Activated T-cell treated with anti-CD3 and anti-CD28 coated beads for 48 hours (primary cell): ENCODE data around the gene ASPHD1.
"Not testable (repeated sequence)": the region's sequence is repeated elsewhere in the genome, so short reads cannot be mapped to it uniquely, and the experiment has no call there.

Experiments used
- DNase-seq: peaks from one replicate; pipeline ENCODE4 v3.0.0-alpha.2; 2020; ENCODE audit warnings: low read depth

Gene ASPHD1, protein sequence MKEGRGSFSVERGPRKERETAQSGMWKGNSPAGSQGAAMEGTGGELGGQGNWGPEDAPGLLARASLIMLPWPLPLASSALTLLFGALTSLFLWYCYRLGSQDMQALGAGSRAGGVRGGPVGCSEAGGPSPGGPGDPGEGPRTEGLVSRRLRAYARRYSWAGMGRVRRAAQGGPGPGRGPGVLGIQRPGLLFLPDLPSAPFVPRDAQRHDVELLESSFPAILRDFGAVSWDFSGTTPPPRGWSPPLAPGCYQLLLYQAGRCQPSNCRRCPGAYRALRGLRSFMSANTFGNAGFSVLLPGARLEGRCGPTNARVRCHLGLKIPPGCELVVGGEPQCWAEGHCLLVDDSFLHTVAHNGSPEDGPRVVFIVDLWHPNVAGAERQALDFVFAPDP

DNA sequence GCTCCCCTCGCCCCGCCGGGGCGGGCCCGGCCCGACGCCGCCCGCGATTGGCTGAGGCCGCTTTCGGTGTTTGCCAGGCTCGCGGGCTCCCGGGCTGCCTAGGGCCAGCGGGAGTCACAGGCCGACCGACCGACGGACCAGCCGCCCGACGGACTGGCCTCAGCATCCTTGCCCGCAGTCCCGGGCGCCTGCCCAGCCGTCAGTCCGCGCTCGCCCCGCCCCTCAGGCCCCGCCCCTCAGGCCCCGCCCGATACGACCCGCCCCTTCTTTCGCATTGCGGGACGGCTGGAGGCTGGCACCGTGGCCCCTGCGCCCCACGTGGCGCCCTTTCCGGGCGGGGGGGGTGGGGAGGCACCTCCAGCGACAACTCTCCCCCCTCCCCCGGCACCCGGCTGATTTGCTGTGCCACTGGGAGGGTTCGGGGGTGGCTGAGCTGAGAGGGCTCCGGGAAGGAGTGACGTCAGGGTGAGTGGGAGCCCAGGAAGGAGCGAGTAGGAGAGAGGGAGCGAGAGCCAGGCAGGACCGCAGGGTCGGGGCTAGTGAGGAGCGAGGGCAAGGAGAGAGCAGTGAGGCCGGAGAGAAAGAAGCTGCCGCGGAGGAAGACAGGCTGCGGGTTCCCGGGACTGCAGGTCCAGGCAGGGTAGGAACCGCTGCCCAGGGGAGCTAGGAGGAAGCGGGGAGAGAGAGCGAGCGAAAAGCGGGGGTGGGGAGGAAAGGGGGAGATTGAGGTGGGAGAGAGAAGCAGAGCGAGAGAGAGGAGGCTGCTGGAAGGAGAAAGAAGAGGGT lies at the start of gene ASPHD1:
Gene ASPHD1 (plus strand): TSS at position 387 of the 786 bp plus-strand sequence. CDS start 484 bp downstream, outside the sequence.
- peak; percentile 74 for DNase-seq

DNA sequence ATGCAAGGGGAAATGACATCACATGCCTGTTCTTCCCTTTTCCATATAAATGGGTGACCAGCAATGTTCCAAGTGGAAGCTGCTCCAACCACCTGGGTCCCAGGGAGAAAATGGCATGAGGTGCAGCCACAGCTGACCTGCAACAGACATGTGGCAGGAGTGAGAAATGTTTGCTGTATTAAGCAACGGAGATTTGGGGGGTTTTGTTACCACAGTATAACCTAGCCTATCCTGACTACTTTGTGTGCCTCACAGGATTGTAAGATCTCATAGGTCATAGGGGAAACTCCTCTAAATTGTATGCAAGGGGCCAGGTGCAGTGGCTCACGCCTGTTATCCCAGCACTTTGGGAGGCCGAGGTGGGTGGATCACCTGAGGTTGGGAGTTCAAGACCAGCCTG lies 49.3 kb upstream of the ASPHD1 start:
- DNase-seq: no peak

DNA sequence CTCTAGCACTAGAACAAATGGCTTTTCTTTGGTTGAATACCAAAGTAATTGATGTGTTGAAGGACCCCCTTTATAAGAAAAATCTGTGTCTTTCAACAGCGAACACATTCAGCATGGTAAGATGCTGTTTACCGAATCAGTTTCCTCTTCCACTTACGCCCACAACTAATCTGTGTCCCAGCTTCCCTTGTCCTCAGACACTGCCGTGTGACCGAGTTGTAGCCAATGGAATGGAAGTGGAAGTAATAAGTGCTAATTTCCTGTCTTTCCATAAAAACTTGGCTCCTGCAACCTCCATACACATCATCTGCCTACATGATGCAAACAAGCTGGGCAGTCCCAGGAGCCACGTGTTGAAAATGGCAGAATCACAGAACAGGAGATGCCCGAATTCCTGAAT lies 47.6 kb upstream of the ASPHD1 start:
- no peak for DNase-seq

DNA sequence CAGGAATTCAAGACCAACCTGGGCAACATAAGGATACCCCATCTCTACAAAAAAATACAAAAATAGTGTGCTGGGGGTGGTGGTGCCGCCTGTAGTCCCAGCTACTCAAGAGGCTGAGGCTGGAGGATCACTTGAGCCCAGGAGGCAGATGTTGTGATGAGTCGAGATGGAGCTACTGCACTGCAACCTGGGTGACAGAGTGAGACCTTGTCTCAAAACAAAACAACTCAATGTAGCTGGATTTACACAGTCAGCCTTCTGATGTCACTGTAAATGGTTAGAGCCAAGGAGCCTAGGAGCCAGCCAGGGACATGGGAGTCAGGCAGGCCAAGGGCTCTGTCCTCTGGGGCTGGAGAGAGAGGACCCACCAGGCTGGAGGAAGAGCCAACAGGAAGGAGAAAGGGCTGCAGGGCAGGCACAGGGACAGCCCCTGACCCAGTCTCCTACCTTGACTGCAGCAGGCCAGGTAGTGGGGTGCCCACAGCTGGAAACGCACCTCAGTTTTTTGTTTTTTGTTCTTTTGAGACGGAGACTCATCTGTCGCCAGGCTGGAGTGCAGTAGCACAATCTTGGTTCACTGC lies 45.7 kb upstream of the ASPHD1 start:
- DNase-seq: no peak

DNA sequence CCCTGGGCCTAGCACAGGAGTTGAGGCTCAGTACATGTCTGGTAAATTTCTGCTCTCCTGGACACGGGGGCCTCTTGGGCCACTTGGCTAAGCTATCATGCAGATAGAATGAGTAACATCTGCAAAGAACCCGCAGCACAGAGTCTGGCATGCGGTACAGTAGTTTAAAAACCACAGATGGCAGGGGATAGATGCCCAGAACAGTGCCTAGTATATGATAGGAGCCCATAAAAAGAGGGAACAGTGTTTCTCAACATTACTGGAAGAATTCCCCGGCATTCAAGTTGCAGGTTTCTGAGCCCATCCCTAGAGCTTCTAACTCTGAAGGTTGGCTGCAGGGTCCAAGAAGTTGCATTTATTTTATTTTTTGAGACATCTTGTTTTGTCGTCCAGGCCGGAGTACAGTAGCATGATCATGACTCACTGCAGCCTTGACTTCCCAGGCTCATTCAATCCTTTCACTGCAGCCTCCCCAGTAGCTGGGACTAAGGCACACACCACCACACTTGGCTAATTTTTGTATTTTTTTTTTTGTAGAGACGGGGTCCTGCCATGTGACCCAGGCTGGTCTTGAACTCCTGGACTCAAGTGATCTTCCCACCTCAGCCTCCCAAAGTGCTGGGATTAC lies 43.0 kb upstream of the ASPHD1 start:
- no peak for DNase-seq

DNA sequence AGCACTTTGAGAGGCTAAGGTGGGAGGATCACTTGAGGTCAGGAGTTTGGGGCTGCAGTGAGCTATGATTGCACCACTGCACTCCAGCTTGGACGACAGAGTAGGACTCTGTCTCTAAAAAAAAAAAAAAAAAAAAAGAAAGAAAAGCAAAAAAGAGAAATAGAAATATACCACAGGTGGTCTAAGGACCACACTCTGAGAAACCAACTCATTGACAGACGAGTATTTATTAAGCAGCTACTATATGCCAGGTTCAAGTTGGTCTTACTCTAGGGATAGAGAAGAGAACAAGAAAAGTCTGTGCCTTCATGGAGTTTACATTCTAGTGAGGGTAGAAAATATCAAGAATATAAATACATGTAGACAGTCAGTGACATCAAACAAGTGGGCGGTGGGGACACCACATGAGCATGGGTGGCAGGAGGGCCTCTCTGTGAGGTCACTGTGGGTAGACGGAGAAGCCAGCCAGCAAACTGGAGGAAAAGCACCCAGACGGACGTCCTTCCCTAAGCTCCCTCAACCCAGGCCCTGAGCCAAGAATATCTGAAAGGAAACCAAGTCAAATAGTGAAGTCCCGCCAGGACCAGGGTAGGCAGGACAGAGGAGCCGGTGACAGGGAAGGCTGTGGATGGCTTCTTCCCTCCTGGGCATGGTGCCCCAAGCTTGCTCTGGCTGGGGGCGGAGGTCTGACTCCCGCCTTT lies 42.0 kb upstream of the ASPHD1 start:
- no peak for DNase-seq

DNA sequence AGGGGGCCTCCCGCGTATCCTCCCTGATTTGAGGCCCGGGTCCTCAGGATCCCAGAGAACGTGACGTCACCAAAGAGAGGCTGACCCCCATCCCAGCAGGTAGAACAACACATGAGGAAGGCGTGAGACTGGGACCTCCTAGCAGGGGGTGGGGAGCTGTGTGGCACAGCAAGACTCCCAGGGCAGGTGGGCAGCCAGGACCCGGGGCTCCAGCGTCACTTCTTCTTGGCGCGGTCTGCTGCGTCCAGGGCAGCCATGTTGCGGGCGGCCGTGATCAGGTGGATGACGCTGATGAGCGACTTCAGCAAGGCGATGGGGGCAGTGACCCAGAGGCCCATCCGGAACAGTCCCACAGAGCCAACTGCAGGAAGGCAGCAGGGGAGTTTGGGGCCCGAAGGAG lies 41.3 kb upstream of the ASPHD1 start:
- no peak for DNase-seq

DNA sequence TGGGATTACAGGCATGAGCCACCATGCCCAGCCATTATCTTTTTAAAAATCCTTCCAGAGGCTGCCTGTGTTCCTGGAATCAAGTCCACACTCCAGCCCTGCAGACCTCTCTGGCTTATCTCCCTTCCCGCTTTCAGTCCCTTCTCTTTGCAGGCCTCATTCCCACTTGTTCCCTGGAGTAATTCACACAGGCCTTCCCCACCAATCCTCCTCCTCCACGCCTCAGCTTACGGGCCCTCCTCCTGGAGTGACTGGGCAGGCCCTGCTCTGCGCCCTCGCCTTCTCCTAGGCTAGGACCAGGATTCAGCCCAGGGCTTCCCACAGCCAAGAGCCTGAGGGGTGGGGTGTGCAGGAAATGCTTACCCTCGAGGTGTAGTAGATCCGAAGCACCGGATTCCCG lies 40.1 kb upstream of the ASPHD1 start:
- no peak for DNase-seq

DNA sequence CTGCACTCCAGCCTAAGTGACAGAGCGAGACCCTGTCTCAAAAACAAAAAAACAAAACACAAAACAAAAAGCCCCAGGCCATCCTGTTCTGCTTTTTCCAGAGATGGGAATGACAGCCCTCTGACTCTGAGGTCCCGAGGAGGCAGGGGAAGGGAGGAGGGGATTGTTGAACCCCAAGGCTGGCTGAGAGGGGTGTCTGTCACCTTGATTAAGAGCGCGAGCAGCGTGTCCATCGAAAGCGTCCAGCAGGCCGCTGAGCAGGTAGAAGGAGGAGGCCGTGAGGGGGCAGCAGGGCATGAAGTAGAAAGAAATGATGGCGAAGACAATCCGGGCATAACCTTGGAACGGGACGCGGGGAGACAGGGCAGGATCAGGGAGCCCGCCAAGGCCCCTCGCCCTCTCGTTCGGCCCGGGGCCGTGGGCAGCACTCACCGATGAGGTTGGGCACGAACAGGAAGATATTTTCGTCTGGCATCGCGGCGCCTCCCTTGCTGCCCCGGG lies 37.9 kb upstream of the ASPHD1 start:
- DNase-seq: no peak

DNA sequence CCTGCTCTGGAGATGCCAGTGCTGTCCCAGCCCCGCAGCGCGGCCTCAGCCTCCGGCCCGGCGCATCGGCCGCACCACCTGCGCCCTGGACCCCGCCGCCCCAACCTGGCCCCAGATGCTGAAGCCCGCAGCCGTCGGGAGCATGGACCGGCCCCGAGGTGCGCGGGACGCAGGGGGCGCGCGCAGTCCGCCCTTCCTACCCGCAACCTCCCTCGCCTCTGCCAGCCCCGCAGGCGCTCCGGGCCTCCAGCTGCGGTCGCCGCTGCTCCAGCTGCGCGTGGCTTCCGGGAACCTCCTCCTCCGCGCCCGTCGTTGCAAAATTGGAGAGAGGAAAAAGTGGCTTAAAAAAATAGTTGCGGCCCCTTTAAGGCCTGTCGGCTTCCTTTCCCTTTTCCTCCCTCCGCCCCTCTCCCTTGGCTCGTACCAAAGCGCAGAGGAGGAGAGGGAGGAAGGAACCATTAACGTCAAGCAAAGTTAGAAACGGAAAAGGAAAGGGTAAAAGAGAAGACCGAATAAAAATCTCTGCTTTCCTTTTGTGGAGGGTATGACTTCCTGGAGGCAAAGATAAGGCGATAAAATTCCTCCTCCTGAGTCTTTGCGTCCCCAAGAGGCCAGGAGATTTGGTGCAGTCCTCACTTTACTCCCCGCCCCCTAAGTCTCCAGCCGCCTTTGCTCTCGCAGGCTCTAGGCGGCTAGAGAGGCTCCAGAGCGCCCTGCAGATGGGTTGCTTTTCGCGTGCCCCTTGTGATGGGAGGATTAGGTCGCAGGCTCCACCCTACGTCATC lies 37.2 kb upstream of the ASPHD1 start, which contains the start of gene CDIPT:
Gene CDIPT (minus strand): TSS at position 343 of the 785 bp plus-strand sequence. CDS start 369 bp downstream, outside the sequence.
- peak; percentile 89 for DNase-seq

DNA sequence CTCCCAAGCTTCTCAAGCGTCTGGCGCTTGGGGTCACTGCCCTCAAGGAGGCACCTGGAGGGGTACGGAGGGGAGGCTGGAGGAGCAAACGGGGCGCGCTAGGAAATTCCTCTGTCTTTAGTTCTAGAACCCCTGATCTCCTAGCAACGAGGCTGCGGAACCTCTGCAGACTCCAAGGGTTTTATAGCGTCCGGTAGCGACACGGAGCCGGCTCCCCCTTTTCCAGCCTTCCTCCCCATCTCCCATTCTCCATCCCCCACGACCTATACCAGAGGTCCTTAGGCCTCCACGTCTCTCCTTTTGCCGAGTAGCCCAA lies 36.7 kb upstream of the ASPHD1 start:
- DNase-seq: no peak

DNA sequence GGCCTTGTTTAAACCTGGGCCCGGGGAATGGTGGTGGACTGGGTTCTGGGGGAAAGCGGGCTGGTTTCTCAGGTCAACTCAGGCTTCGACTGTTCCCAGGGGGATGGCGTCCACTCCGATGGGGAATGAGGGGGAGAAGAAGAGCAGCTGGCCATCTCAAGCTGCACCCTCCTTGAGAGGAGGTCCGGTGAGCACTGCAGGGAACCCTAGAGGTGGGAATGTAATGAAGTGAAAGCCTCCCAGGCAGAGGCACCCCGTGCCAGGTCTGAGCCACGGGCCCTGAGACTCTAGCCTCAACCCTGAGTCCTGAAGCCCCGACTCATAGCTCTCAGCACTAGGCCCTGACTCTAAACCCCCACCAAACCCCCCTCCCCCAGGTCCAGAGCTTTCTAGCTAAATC lies 36.1 kb upstream of the ASPHD1 start:
- no peak for DNase-seq

DNA sequence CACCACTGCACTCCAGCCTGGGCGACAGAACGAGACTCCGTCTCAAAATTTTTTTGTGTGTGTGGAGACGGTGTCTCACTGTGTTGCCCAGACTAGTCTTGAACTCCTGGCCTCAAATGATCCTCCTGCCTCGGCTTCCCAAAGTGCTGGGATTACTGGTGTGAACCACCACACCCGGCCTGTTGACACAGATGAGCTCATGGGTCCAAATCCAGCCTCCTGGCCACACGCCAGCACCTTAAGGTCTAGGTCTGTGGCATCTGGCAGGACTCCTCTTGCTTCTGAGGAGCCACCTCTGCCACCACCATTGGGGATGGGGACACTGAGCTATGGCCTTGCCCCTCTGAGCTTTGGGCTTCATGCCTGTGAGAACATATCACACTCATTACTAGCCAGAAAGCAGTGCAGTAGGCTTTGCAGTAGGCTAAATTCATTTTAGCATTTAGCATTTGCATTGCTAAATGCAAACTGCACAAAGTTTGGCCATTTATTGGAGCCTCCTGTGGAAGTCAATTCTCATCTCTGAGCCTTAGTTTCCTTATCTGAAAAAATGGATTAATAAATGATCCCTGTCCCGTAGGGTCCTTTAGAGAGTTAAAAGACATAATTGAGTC lies 31.8 kb upstream of the ASPHD1 start:
- no peak for DNase-seq

DNA sequence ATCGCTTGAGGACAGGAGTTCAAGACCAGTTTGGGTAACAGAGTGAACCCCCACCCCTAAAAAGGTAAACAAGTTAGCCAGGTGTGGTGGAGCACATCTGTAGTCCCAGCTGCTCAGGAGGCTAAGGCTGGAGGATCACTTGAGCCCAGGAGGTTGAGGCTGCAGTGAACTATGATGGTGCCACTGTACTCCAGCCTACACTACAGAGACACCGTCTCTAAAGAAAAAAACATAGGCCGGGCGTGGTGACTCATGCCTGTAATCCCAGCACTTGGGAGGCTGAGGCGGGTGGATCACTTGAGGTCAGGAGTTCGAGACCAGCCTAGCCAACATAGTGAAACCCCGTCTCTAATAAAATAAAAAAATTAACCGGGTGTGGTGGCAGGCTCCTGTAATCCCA lies 31.2 kb upstream of the ASPHD1 start:
- DNase-seq: not testable (repeated sequence)

DNA sequence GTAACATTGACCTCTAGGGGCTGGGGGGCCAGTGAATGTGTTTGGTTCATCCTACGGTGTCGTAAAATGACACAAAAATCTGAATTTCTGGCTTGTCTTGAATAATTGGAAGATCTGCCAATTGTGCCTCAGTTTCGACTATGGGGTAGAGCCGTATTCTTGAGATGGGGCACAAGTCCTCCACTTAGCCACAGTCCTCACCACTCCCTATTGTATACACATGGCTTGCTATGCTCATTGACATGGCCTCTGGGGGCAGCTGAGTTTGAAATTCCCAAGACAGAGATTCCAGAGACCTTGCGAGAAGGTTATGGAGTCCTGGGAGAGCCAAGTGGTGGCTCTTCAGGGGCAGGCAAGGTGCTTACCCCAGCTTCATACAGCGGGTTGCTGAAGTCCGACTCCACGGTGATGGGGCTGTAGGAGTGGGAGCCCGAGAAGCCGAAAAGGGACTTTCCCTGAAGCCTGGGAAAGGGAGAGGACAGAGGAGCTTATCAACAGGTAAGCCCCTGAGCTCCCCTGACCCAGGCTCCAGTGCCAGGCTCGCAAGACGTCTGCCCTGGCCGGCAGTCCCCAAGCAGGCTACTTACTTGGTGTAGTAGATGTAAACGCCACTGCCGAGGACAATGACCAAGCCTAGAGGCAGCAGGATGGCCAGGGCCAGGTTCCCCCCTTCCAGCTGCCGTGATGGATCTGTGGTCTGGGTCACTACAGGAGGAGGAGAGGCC lies 28.3 kb upstream of the ASPHD1 start:
- no peak for DNase-seq

DNA sequence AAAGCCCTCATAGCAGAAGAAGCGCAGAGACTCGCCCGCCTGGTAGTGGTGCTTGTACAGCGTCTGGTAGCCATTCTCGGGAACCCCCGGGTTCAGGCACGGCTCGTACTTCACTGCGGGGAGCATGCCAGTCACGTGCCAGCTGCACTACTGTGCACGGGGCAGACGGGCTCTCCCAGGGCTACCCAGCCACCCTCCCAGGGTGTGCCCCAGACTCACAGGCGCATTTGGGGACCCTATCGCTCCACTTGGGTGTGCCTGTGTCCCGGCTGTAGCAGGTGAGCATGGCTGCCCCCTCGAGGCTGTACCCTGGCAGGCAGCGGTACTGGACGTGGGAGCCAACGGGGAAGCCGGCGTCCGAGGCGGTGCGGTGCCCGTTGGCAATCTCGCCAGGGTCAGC lies 27.0 kb upstream of the ASPHD1 start:
- DNase-seq: no peak

DNA sequence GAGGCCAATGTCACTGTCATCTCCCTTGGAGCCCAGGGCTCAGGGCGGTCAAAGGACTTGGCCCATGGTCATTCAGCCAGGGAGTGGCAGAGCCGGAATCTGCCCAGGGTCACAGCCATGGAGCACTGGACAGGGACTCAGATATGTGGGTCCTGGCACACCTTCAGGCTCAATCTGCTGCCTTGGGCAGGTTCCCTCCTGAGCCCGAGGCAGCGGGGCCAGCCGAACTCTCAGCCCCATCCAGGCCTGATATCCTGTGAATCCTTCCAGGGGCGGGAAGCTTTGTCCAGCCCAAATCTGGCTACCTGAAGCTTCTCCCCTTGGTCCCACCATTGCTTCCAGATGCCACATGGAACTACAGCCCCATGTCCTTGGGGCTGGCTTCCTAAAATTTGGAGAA lies 25.1 kb upstream of the ASPHD1 start:
- DNase-seq: no peak

DNA sequence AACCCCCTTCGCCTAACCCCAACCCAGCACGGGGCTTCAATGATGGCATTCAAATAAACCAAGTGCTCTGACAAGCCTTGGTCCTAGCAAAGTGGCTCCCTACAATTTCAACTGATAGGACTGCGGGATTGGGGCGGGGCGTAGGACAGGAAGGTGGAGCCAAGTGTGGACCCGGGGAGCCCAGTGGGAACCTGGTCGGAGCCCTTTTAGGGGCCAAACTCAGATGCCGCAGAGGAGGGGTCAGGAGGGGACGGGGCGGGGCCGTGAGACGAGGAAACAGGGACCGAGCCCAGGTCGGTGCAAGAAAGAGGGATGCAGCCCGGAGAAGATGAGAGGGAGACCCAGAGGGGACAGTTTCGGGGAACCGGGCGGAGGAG lies 24.1 kb upstream of the ASPHD1 start:
- no peak for DNase-seq

DNA sequence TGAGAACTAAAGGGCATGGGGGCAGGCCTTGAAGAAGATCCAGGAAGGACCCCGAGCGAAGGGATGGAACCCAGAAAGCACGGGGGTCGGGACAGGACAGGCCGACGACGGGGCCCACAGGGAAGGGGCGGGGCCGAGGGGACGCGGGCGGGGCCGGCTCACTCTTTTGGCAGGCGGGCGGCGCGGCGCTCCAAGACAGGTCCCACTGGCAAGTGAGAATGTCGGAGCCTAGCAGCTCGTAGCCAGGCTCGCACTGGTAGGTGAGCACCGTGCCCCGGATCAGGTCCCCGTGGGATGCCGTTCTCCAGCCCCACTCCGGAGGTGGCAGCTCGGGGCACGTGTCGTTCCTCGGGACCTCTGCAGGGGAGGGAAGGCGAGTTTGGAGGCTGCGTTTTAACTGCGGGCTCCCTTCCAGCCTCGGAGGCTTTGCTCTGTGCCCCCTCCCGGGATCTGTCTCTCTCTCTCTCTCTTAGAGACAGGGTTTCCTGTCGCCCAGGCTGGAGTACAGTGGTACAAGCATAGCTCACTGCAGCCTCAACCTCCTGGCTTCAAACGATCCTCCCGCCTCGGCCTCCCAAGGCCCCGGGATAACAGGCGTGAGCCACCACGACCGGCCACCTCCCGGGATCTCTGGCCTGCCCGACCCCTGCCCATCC lies 23.6 kb upstream of the ASPHD1 start:
- DNase-seq: peak; percentile 35
